ENCODE data around the gene CCDC91.
"Not testable (repeated sequence)": the region's sequence is repeated elsewhere in the genome, so short reads cannot be mapped to it uniquely, and the experiment has no call there.

CCDC91 gene

GRCh38 chr12:28292699-28293098, 102.4 kb downstream of the CCDC91 start:
- DNase-seq (ENCODE audit: low read depth): no peak

GRCh38 chr12:28294300-28294699, 104.0 kb downstream of the CCDC91 start:
- DNase-seq (ENCODE audit: low read depth): no peak

- no peak for DNase-seq (ENCODE audit: low read depth)
These were observed 106.0 kb downstream of the CCDC91 start for GRCh38 chr12:28296287-28296686.

- no peak for DNase-seq (ENCODE audit: low read depth)
These were observed 112.9 kb downstream of the CCDC91 start for GRCh38 chr12:28303192-28303591.

- no peak for DNase-seq (ENCODE audit: low read depth)
These were observed 116.3 kb downstream of the CCDC91 start for GRCh38 chr12:28306535-28306934.

GRCh38 chr12:28308891-28309290, 118.6 kb downstream of the CCDC91 start:
- DNase-seq (ENCODE audit: low read depth): no peak

GRCh38 chr12:28313631-28314030, 123.4 kb downstream of the CCDC91 start:
- DNase-seq (ENCODE audit: low read depth): no peak

- no peak for DNase-seq (ENCODE audit: low read depth)
These were observed 125.8 kb downstream of the CCDC91 start for GRCh38 chr12:28316049-28316448.

GRCh38 chr12:28318273-28318672, 128.0 kb downstream of the CCDC91 start:
- no peak for DNase-seq (ENCODE audit: low read depth)

- DNase-seq (ENCODE audit: low read depth): no peak
These were observed 130.1 kb downstream of the CCDC91 start for GRCh38 chr12:28320353-28320752.

GRCh38 chr12:28327722-28328121, 137.5 kb downstream of the CCDC91 start:
- DNase-seq (ENCODE audit: low read depth): no peak

- no peak for DNase-seq (ENCODE audit: low read depth)
These were observed 138.7 kb downstream of the CCDC91 start for GRCh38 chr12:28328967-28329366.

GRCh38 chr12:28329727-28330126, 139.5 kb downstream of the CCDC91 start:
- DNase-seq (ENCODE audit: low read depth): not testable (repeated sequence)

- not testable (repeated sequence) for DNase-seq (ENCODE audit: low read depth)
These were observed 140.0 kb downstream of the CCDC91 start for GRCh38 chr12:28330232-28330631.

GRCh38 chr12:28331130-28331529, 140.9 kb downstream of the CCDC91 start:
- no peak for DNase-seq (ENCODE audit: low read depth)

GRCh38 chr12:28340261-28341045, 150.2 kb downstream of the CCDC91 start:
- no peak for DNase-seq (ENCODE audit: low read depth)

GRCh38 chr12:28343713-28344112, 153.5 kb downstream of the CCDC91 start:
- no peak for DNase-seq (ENCODE audit: low read depth)

GRCh38 chr12:28346567-28346966, 156.3 kb downstream of the CCDC91 start:
- DNase-seq (ENCODE audit: low read depth): no peak

- DNase-seq (ENCODE audit: low read depth): no peak
These were observed 158.9 kb downstream of the CCDC91 start for GRCh38 chr12:28349196-28349595.

GRCh38 chr12:28350502-28350901, 160.2 kb downstream of the CCDC91 start:
- DNase-seq (ENCODE audit: low read depth): no peak

- DNase-seq (ENCODE audit: low read depth): no peak
These were observed 161.2 kb downstream of the CCDC91 start for GRCh38 chr12:28351414-28351813.

- no peak for DNase-seq (ENCODE audit: low read depth)
These were observed 164.9 kb downstream of the CCDC91 start for GRCh38 chr12:28355161-28355560.

GRCh38 chr12:28360253-28360652, 170.0 kb downstream of the CCDC91 start:
- no peak for DNase-seq (ENCODE audit: low read depth)

GRCh38 chr12:28367326-28367725, 177.1 kb downstream of the CCDC91 start:
- DNase-seq (ENCODE audit: low read depth): no peak
